ENCODE measurements around the gene VGF. TPM values are rescaled to one million over a fixed set of nuclear protein-coding genes. Genes with fewer than 3 reads are reported as not detected.

Gene VGF
- total and polyA plus RNA-seq, 2 donors (not counting 1 experiment from before 2014, with no cell fraction given) = 0.10 to 0.17 TPM

DNA sequence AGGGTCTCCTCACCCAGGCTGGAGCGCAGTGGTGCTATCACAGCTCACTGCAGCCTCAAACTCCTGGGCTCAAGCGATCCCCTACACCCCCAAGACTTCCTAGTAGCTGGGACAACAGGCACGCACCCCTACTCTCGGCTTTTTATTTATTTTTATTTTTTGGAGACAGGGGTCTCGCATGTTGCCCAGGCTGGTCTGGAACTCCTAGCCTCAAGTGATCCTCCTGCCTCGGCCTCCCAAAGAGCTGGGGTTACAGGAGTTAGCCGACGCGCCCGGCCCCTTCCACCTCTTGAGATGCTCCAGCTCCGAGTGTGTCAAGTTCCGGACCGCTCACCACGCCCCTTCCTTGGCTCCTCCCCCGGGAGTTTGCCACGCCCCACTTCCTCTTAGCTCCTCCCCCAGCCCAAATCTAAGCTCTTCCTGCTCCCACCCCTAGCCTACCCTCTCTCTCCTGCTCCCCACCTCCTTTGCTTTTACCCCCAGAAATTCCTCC, 8.4 kb upstream of the VGF start:
- H3K27me3 ChIP-seq (replicated peaks in 1 of 4; ENCODE audit: control extremely low read depth in 1 of 4, control insufficient read depth in 3 of 4, insufficient read depth in 4 of 4, low read length in 3 of 4) = peaks cover 0 to 99% (median 79%) of the 10 kb centered on the region in 4 experiments
- H3K9me3 ChIP-seq (ENCODE audit: control extremely low read depth in 1 of 3, control insufficient read depth in 2 of 3, insufficient read depth in 1 of 3, low read length in 2 of 3) = peaks cover 0 to 49% (median 1%) of the 10 kb centered on the region in 3 donors
- Mint-ChIP-seq H3K9me3 (ENCODE audit: insufficient read depth) (no peaks in the 10 kb centered on the region), H3K4me1 (peaks cover 43% of the 10 kb centered on the region), H3K27ac (peak overlapping the region; percentile 20), H3K4me3 (peak overlapping the region; percentile 56), H3K27me3 (peaks cover 80% of the 10 kb centered on the region)
- H3K79me2 ChIP-seq (ENCODE audit: control insufficient read depth, insufficient read depth, low read length) = no peaks in the 10 kb centered on the region
- no peak overlapping the region for H3K4me3 ChIP-seq (ENCODE audit: control extremely low read depth in 1 of 5, extremely low read depth in 1 of 5, insufficient read depth in 1 of 5, low read depth in 2 of 5, low read length in 4 of 5)
- H3K4me1 ChIP-seq (ENCODE audit: control insufficient read depth in 2 of 2, insufficient read depth in 2 of 2, low read length in 2 of 2) = peaks cover 54 to 58% of the 10 kb centered on the region in 2 donors
- no peak overlapping the region for H2AFZ ChIP-seq (ENCODE audit: insufficient read depth, low read depth, low read length, poor library complexity, severe bottlenecking)
- ChIA-PET CTCF (interaction anchor here (0.9 to 1.3 kb wide), 3 partner anchors 8 to 284 kb away, joined by 3 to 7 read pairs (median 3); partner anchors contain the start of genes UFSP1 and VGF), POLR2A (interaction anchor here (0.6 to 0.7 kb wide), 2 partner anchors 30 to 73 kb away, joined by 3 to 8 read pairs; no protein-coding TSS in a partner anchor)
- intact Hi-C loops (cut with micrococcal nuclease) = no loop called here
- H3K4me2 ChIP-seq (replicated peaks; ENCODE audit: low read depth, low read length, poor library complexity, severe bottlenecking) = peak overlapping the region; percentile 56
- no peak overlapping the region for H3K9ac ChIP-seq (ENCODE audit: low read length)
- no peak overlapping the region for H3K27ac ChIP-seq (ENCODE audit: low read length in 2 of 2)
- H3K36me3 ChIP-seq (replicated peaks in 1 of 2; ENCODE audit: control extremely low read depth in 1 of 2, control insufficient read depth in 1 of 2, extremely low read depth in 1 of 2, insufficient read depth in 2 of 2, low read length in 1 of 2) = no peaks in the 10 kb centered on the region
- DNase-seq = peak; percentile 69
- WGBS (ENCODE audit: insufficient coverage) = 5% methylated on average over 12 of the region's 16 CpGs
- no peaks in the 10 kb centered on the region for H4K20me1 ChIP-seq (ENCODE audit: control insufficient read depth, insufficient read depth, low read length, poor library complexity, severe bottlenecking)
- no peak for TF ChIP-seq EZH2 (IDR thresholded peaks at IDR 0.05; ENCODE audit: borderline replicate concordance, insufficient read depth, low read depth, low read length, poor library complexity, severe bottlenecking)
- TF ChIP-seq, protein P1, sequence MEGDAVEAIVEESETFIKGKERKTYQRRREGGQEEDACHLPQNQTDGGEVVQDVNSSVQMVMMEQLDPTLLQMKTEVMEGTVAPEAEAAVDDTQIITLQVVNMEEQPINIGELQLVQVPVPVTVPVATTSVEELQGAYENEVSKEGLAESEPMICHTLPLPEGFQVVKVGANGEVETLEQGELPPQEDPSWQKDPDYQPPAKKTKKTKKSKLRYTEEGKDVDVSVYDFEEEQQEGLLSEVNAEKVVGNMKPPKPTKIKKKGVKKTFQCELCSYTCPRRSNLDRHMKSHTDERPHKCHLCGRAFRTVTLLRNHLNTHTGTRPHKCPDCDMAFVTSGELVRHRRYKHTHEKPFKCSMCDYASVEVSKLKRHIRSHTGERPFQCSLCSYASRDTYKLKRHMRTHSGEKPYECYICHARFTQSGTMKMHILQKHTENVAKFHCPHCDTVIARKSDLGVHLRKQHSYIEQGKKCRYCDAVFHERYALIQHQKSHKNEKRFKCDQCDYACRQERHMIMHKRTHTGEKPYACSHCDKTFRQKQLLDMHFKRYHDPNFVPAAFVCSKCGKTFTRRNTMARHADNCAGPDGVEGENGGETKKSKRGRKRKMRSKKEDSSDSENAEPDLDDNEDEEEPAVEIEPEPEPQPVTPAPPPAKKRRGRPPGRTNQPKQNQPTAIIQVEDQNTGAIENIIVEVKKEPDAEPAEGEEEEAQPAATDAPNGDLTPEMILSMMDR (IDR thresholded peaks at IDR 0.05) = no peak
- peak; percentile 46 for ATAC-seq (ENCODE audit: low read depth)

Measured in B cell (primary cell).